Measurements from ENCODE around the gene UBB.

The UBB gene

GRCh38 chr17:16380640-16381495 is at the start of gene UBB:
Gene UBB, plus strand, starts transcription at chr17:16381091. Its CDS starts 817 bp downstream, at chr17:16381908.
- peak; percentile 95 to 96 for DNase-seq

GRCh38 chr17:16338391-16338790 is 42.5 kb upstream of the UBB start:
- no peak for DNase-seq

- no peak for DNase-seq
Observed at GRCh38 chr17:16339402-16339801, 41.5 kb upstream of the UBB start.

- no peak for DNase-seq
Observed at GRCh38 chr17:16339959-16340358, 40.9 kb upstream of the UBB start.

- no peak for DNase-seq
Observed at GRCh38 chr17:16342979-16343378, 37.9 kb upstream of the UBB start.

- no peak for DNase-seq
Observed at GRCh38 chr17:16343569-16343968, 37.3 kb upstream of the UBB start.

- no peak for DNase-seq
Observed at GRCh38 chr17:16345565-16345964, 35.3 kb upstream of the UBB start.

- DNase-seq = no peak
Observed at GRCh38 chr17:16346721-16347271, 34.1 kb upstream of the UBB start.

GRCh38 chr17:16348586-16348985 is 32.3 kb upstream of the UBB start:
- DNase-seq = no peak

- DNase-seq = no peak
Observed at GRCh38 chr17:16349431-16349830, 31.5 kb upstream of the UBB start.

- peak in 1 of 2 donors; percentile 6 for DNase-seq
Observed at GRCh38 chr17:16351831-16352230, 29.1 kb upstream of the UBB start.

- DNase-seq = peak in 1 of 2 donors; percentile 4
Observed at GRCh38 chr17:16352303-16352666, 28.6 kb upstream of the UBB start.

GRCh38 chr17:16352667-16353316 is 28.1 kb upstream of the UBB start:
- DNase-seq = peak in 1 of 2 donors; percentile 21

- DNase-seq = peak in 1 of 2 donors; percentile 20
Observed at GRCh38 chr17:16353317-16354174, 27.3 kb upstream of the UBB start, which contains the start of gene CENPV. Gene CENPV, minus strand, starts transcription at chr17:16353469. Its CDS starts 33 bp downstream, at chr17:16353436.

GRCh38 chr17:16354585-16354984 is 26.3 kb upstream of the UBB start:
- no peak for DNase-seq

- no peak for DNase-seq
Observed at GRCh38 chr17:16358394-16358793, 22.5 kb upstream of the UBB start.

GRCh38 chr17:16361874-16362273 is 19.0 kb upstream of the UBB start:
- no peak for DNase-seq

- peak; percentile 50 to 94 for DNase-seq
Observed at GRCh38 chr17:16363749-16364536, 16.9 kb upstream of the UBB start.

GRCh38 chr17:16364625-16365024 is 16.3 kb upstream of the UBB start:
- DNase-seq = no peak

- DNase-seq = peak; percentile 22 to 63
Observed at GRCh38 chr17:16371742-16372141, 9.1 kb upstream of the UBB start.

- DNase-seq = peak; percentile 62 to 78
Observed at GRCh38 chr17:16374146-16374938, 6.5 kb upstream of the UBB start.
